ENCODE data around the gene PIBF1.
"Not testable (repeated sequence)": the region's sequence is repeated elsewhere in the genome, so short reads cannot be mapped to it uniquely, and the experiment has no call there.

PIBF1 gene

GRCh38 chr13:73045031-73045430 lies 263.1 kb downstream of the PIBF1 start:
- H3K9me3 ChIP-seq (ENCODE audit: insufficient read depth, low read length, severe bottlenecking), result no peaks in the 10 kb centered on the region
- H3K4me2 ChIP-seq (ENCODE audit: insufficient read depth, low read length), result no peak overlapping the region
- no peaks in the 10 kb centered on the region for H3K4me1 ChIP-seq (ENCODE audit: insufficient read depth, low read length)
- H3K79me2 ChIP-seq (ENCODE audit: insufficient read depth, low read length), result no peaks in the 10 kb centered on the region
- no peak overlapping the region for H3K4me3 ChIP-seq (ENCODE audit: low read depth in 1 of 2, low read length in 2 of 2)
- no peaks in the 10 kb centered on the region for H3K27me3 ChIP-seq (ENCODE audit: insufficient read depth, low read length, poor library complexity)
- H3K27ac ChIP-seq (ENCODE audit: low read length), result no peak overlapping the region
- ATAC-seq (ENCODE audit: insufficient read depth, low read depth), result no peak
- TF ChIP-seq CTCF (IDR thresholded peaks at IDR 0.05; ENCODE audit: borderline replicate concordance, extremely low read depth, low read length, poor library complexity, severe bottlenecking) (no peak), EZH2 (IDR thresholded peaks at IDR 0.05; ENCODE audit: borderline replicate concordance, low read depth, low read length, severe bottlenecking) (no peak)
- H4K20me1 ChIP-seq (ENCODE audit: insufficient read depth, low read length), result no peaks in the 10 kb centered on the region
- H3K36me3 ChIP-seq (ENCODE audit: insufficient read depth, low read length), result no peaks in the 10 kb centered on the region
- no peak for DNase-seq
- H3K9ac ChIP-seq (ENCODE audit: low read depth, low read length), result no peak overlapping the region
- no peak overlapping the region for H2AFZ ChIP-seq (ENCODE audit: low read depth, low read length)

- not testable (repeated sequence) for ATAC-seq (ENCODE audit: insufficient read depth, low read depth); H3K9ac ChIP-seq (ENCODE audit: low read depth, low read length); H3K9me3 ChIP-seq (ENCODE audit: insufficient read depth, low read length, severe bottlenecking); H3K36me3 ChIP-seq (ENCODE audit: insufficient read depth, low read length); H3K4me1 ChIP-seq (ENCODE audit: insufficient read depth, low read length); H3K4me3 ChIP-seq (ENCODE audit: low read depth in 1 of 2, low read length in 2 of 2); H4K20me1 ChIP-seq (ENCODE audit: insufficient read depth, low read length); H3K79me2 ChIP-seq (ENCODE audit: insufficient read depth, low read length); H3K4me2 ChIP-seq (ENCODE audit: insufficient read depth, low read length); H3K27ac ChIP-seq (ENCODE audit: low read length); H2AFZ ChIP-seq (ENCODE audit: low read depth, low read length); H3K27me3 ChIP-seq (ENCODE audit: insufficient read depth, low read length, poor library complexity); DNase-seq
These were observed 266.7 kb downstream of the PIBF1 start for GRCh38 chr13:73048615-73049014.

GRCh38 chr13:73054712-73055111 lies 272.8 kb downstream of the PIBF1 start:
- TF ChIP-seq EZH2 (IDR thresholded peaks at IDR 0.05; ENCODE audit: borderline replicate concordance, low read depth, low read length, severe bottlenecking) (no peak), CTCF (IDR thresholded peaks at IDR 0.05; ENCODE audit: borderline replicate concordance, extremely low read depth, low read length, poor library complexity, severe bottlenecking) (no peak)
- Histone ChIP-seq H3K4me2 (ENCODE audit: insufficient read depth, low read length) (no peak overlapping the region), H4K20me1 (ENCODE audit: insufficient read depth, low read length) (no peaks in the 10 kb centered on the region), H3K4me1 (ENCODE audit: insufficient read depth, low read length) (peaks cover 19% of the 10 kb centered on the region), H2AFZ (ENCODE audit: low read depth, low read length) (no peak overlapping the region), H3K27me3 (ENCODE audit: insufficient read depth, low read length, poor library complexity) (peaks cover 5% of the 10 kb centered on the region), H3K27ac (ENCODE audit: low read length) (no peak overlapping the region), H3K9ac (ENCODE audit: low read depth, low read length) (no peak overlapping the region), H3K79me2 (ENCODE audit: insufficient read depth, low read length) (no peaks in the 10 kb centered on the region), H3K4me3 (ENCODE audit: low read depth in 1 of 2, low read length in 2 of 2) (no peak overlapping the region), H3K36me3 (ENCODE audit: insufficient read depth, low read length) (no peaks in the 10 kb centered on the region), H3K9me3 (ENCODE audit: insufficient read depth, low read length, severe bottlenecking) (no peaks in the 10 kb centered on the region)
- ATAC-seq (ENCODE audit: insufficient read depth, low read depth), result no peak
- no peak for DNase-seq

GRCh38 chr13:73055813-73056564 lies 274.1 kb downstream of the PIBF1 start:
- H3K9me3 ChIP-seq (ENCODE audit: insufficient read depth, low read length, severe bottlenecking), result no peaks in the 10 kb centered on the region
- peaks cover 5% of the 10 kb centered on the region for H3K27me3 ChIP-seq (ENCODE audit: insufficient read depth, low read length, poor library complexity)
- ATAC-seq (ENCODE audit: insufficient read depth, low read depth) (no peak), DNase-seq (no peak)
- TF ChIP-seq EZH2 (IDR thresholded peaks at IDR 0.05; ENCODE audit: borderline replicate concordance, low read depth, low read length, severe bottlenecking) (no peak), CTCF (IDR thresholded peaks at IDR 0.05; ENCODE audit: borderline replicate concordance, extremely low read depth, low read length, poor library complexity, severe bottlenecking) (no peak)
- H2AFZ ChIP-seq (ENCODE audit: low read depth, low read length), result no peak overlapping the region
- no peak overlapping the region for H3K4me3 ChIP-seq (ENCODE audit: low read depth in 1 of 2, low read length in 2 of 2)
- H3K9ac ChIP-seq (ENCODE audit: low read depth, low read length), result no peak overlapping the region
- no peaks in the 10 kb centered on the region for H4K20me1 ChIP-seq (ENCODE audit: insufficient read depth, low read length)
- peaks cover 31% of the 10 kb centered on the region for H3K4me1 ChIP-seq (ENCODE audit: insufficient read depth, low read length)
- no peaks in the 10 kb centered on the region for H3K79me2 ChIP-seq (ENCODE audit: insufficient read depth, low read length)
- H3K4me2 ChIP-seq (ENCODE audit: insufficient read depth, low read length), result no peak overlapping the region
- H3K36me3 ChIP-seq (ENCODE audit: insufficient read depth, low read length), result no peaks in the 10 kb centered on the region
- H3K27ac ChIP-seq (ENCODE audit: low read length), result no peak overlapping the region

All from DND-41 (cell line).